ENCODE results near the gene ZDHHC9.

GRCh38 chrX:129790146-129790545 is 53.5 kb downstream of the ZDHHC9 start:
- no peak for TF ChIP-seq CTCF (IDR thresholded peaks at IDR 0.05; ENCODE audit: borderline replicate concordance, extremely low read depth, low read length, poor library complexity, severe bottlenecking)
- TF ChIP-seq EZH2 (IDR thresholded peaks at IDR 0.05; ENCODE audit: borderline replicate concordance, low read depth, low read length, severe bottlenecking) = no peak
